ACC112 (cell line): ENCODE data around the gene CHRNB4.

ENCODE experiments used
- H2AFZ ChIP-seq: fragments of 200-600 bp; sonication (generic); one replicate; pipeline ENCODE4 v1.6.0; 2017; ENCODE audit warnings: antibody characterized with exemption, low read length; ENCODE audit not compliant: unreplicated experiment
- H3K27ac ChIP-seq: fragments of 200-600 bp; sonication (generic); 2 replicates; pipeline ENCODE4 v1.5.1; 2014; ENCODE audit warnings: low read depth, mild to moderate bottlenecking, antibody characterized with exemption, low read length, moderate library complexity
- H3K27me3 ChIP-seq: fragments of 200-600 bp; sonication (generic); 2 replicates; pipeline ENCODE4 v1.6.1; 2014; ENCODE audit warnings: mild to moderate bottlenecking, antibody characterized with exemption, low read length, moderate library complexity, mixed read lengths; ENCODE audit not compliant: insufficient read depth
- H3K36me3 ChIP-seq: fragments of 200-600 bp; sonication (generic); 2 replicates; pipeline ENCODE4 v1.6.1; 2016; ENCODE audit warnings: mild to moderate bottlenecking, antibody characterized with exemption, low read length, moderate library complexity, mixed read lengths; ENCODE audit not compliant: insufficient read depth
- H3K4me1 ChIP-seq: fragments of 200-600 bp; sonication (generic); one replicate; pipeline ENCODE4 v1.6.1; 2016; ENCODE audit warnings: low read length, mixed read lengths; ENCODE audit not compliant: insufficient read depth, unreplicated experiment, control insufficient read depth
- H3K4me3 ChIP-seq: fragments of 200-600 bp; sonication (generic); 2 replicates; pipeline ENCODE4 v1.5.1; 2014; ENCODE audit warnings: mild to moderate bottlenecking, low read depth, low read length
- H3K79me2 ChIP-seq: fragments of 200-600 bp; sonication (generic); one replicate; pipeline ENCODE4 v1.6.0; 2016; ENCODE audit warnings: low read length; ENCODE audit not compliant: control insufficient read depth, unreplicated experiment, insufficient read depth

The CHRNB4 gene

GRCh38 chr15:78667578-78668236, 26.7 kb upstream of the CHRNB4 start:
- Histone ChIP-seq H3K4me1 (no peaks in the 10 kb centered on the region), H3K27me3 (peaks cover 6% of the 10 kb centered on the region), H3K27ac (no peak overlapping the region), H3K79me2 (no peaks in the 10 kb centered on the region), H3K36me3 (no peaks in the 10 kb centered on the region), H3K4me3 (no peak overlapping the region), H2AFZ (no peak overlapping the region)

- no peak overlapping the region for H3K4me3 ChIP-seq
- no peak overlapping the region for H2AFZ ChIP-seq
- H3K4me1 ChIP-seq = no peaks in the 10 kb centered on the region
- H3K27ac ChIP-seq = no peak overlapping the region
- H3K36me3 ChIP-seq = no peaks in the 10 kb centered on the region
- peaks cover 13% of the 10 kb centered on the region for H3K27me3 ChIP-seq
- H3K79me2 ChIP-seq = no peaks in the 10 kb centered on the region
These were observed 25.0 kb upstream of the CHRNB4 start for GRCh38 chr15:78666010-78666409.

- Histone ChIP-seq H3K4me3 (no peak overlapping the region), H2AFZ (no peak overlapping the region), H3K79me2 (no peaks in the 10 kb centered on the region), H3K27me3 (peaks cover 13% of the 10 kb centered on the region), H3K27ac (no peak overlapping the region), H3K36me3 (no peaks in the 10 kb centered on the region), H3K4me1 (no peaks in the 10 kb centered on the region)
These were observed 22.7 kb upstream of the CHRNB4 start for GRCh38 chr15:78663703-78664102.

- H2AFZ ChIP-seq = no peak overlapping the region
- no peak overlapping the region for H3K4me3 ChIP-seq
- H3K27ac ChIP-seq = no peak overlapping the region
- no peaks in the 10 kb centered on the region for H3K36me3 ChIP-seq
- no peaks in the 10 kb centered on the region for H3K4me1 ChIP-seq
- no peaks in the 10 kb centered on the region for H3K79me2 ChIP-seq
- H3K27me3 ChIP-seq = peaks cover 10% of the 10 kb centered on the region; the same call in 1 of the 2 replicates
These were observed 21.0 kb upstream of the CHRNB4 start for GRCh38 chr15:78662028-78662427.

- Histone ChIP-seq H3K27ac (no peak overlapping the region), H3K4me3 (no peak overlapping the region), H3K79me2 (no peaks in the 10 kb centered on the region), H3K27me3 (peaks cover 13% of the 10 kb centered on the region; the same call in 1 of the 2 replicates), H3K4me1 (no peaks in the 10 kb centered on the region), H3K36me3 (no peaks in the 10 kb centered on the region), H2AFZ (no peak overlapping the region)
These were observed 20.0 kb upstream of the CHRNB4 start for GRCh38 chr15:78661001-78661400.

GRCh38 chr15:78660584-78660983, 19.6 kb upstream of the CHRNB4 start:
- H3K4me1 ChIP-seq = no peaks in the 10 kb centered on the region
- H3K27ac ChIP-seq = no peak overlapping the region
- no peak overlapping the region for H3K4me3 ChIP-seq
- H2AFZ ChIP-seq = no peak overlapping the region
- no peaks in the 10 kb centered on the region for H3K36me3 ChIP-seq
- H3K79me2 ChIP-seq = no peaks in the 10 kb centered on the region
- H3K27me3 ChIP-seq = peaks cover 14% of the 10 kb centered on the region; the same call in 1 of the 2 replicates

GRCh38 chr15:78658823-78659222, 17.8 kb upstream of the CHRNB4 start:
- Histone ChIP-seq H3K27me3 (peaks cover 20% of the 10 kb centered on the region), H3K4me1 (no peaks in the 10 kb centered on the region), H3K4me3 (no peak overlapping the region), H3K36me3 (no peaks in the 10 kb centered on the region), H3K79me2 (no peaks in the 10 kb centered on the region), H2AFZ (no peak overlapping the region), H3K27ac (no peak overlapping the region)

- H3K4me3 ChIP-seq = no peak overlapping the region
- H2AFZ ChIP-seq = no peak overlapping the region
- H3K27ac ChIP-seq = no peak overlapping the region
- no peaks in the 10 kb centered on the region for H3K4me1 ChIP-seq
- H3K79me2 ChIP-seq = no peaks in the 10 kb centered on the region
- H3K36me3 ChIP-seq = no peaks in the 10 kb centered on the region
- H3K27me3 ChIP-seq = peaks cover 17% of the 10 kb centered on the region
These were observed 13.3 kb upstream of the CHRNB4 start for GRCh38 chr15:78654272-78654671.

GRCh38 chr15:78651930-78652615, 11.1 kb upstream of the CHRNB4 start:
- no peak overlapping the region for H2AFZ ChIP-seq
- no peaks in the 10 kb centered on the region for H3K4me1 ChIP-seq
- no peaks in the 10 kb centered on the region for H3K79me2 ChIP-seq
- no peaks in the 10 kb centered on the region for H3K36me3 ChIP-seq
- H3K27me3 ChIP-seq = peaks cover 17% of the 10 kb centered on the region
- H3K27ac ChIP-seq = no peak overlapping the region
- H3K4me3 ChIP-seq = no peak overlapping the region

GRCh38 chr15:78651007-78651406, 10.0 kb upstream of the CHRNB4 start:
- Histone ChIP-seq H3K4me3 (no peak overlapping the region), H3K79me2 (no peaks in the 10 kb centered on the region), H3K36me3 (no peaks in the 10 kb centered on the region), H3K27ac (no peak overlapping the region), H3K4me1 (no peaks in the 10 kb centered on the region), H2AFZ (no peak overlapping the region), H3K27me3 (peaks cover 14% of the 10 kb centered on the region)

GRCh38 chr15:78650022-78650421, 9.0 kb upstream of the CHRNB4 start:
- Histone ChIP-seq H3K4me1 (no peaks in the 10 kb centered on the region), H3K27me3 (peaks cover 11% of the 10 kb centered on the region), H3K27ac (no peak overlapping the region), H3K79me2 (no peaks in the 10 kb centered on the region), H3K4me3 (no peak overlapping the region), H2AFZ (no peak overlapping the region), H3K36me3 (no peaks in the 10 kb centered on the region)
